B cell (primary cell): ENCODE data around the gene ATG2A. TPM values are rescaled to one million over a fixed set of nuclear protein-coding genes. Genes with fewer than 3 reads are reported as not detected.

Experiments
- ATAC-seq: fragments of 200-7000 bp; cut with Tn5 transposase; one replicate; pipeline ENCODE4 v1.10.0; 2021; ENCODE audit warnings: low read depth, mild to moderate bottlenecking, moderate number of reproducible peaks, moderate library complexity
- CTCF ChIA-PET: fragments of 350-600 bp; sonication (Branson Sonifier 250); formaldehyde crosslinking; loops from one replicate; lab custom pipeline; 2021; ENCODE audit warnings: antibody characterized with exemption, inconsistent platforms; lab: Charles Lee
- POLR2A ChIA-PET: fragments of 350-600 bp; sonication (Branson Sonifier 250); formaldehyde crosslinking; loops from one replicate; lab custom pipeline; 2021; ENCODE audit warnings: antibody characterized with exemption; lab: Charles Lee
- DNase-seq: peaks from one replicate; pipeline ENCODE4 v3.0.0; 2013
- H2AFZ ChIP-seq: 2 replicates; pipeline ENCODE4 v1.6.1; 2012; ENCODE audit warnings: mild to moderate bottlenecking, low read depth, low read length; ENCODE audit not compliant: insufficient read depth, poor library complexity, severe bottlenecking
- H3K27ac ChIP-seq, 2 donors: 1 replicate in 1 of 2; 2 replicates in 1 of 2; pipeline ENCODE4 v1.5.1; 2012 to 2013; ENCODE audit warnings: low read length in 2 of 2, mild to moderate bottlenecking in 2 of 2, moderate library complexity in 1 of 2
- H3K27me3 ChIP-seq, 4 experiments: fragments of 200-600 bp in 1 of 4; sonication (generic) in 1 of 4; replicated peaks in 1 of 4; 1 replicate in 2 of 4; 2 replicates in 2 of 4; pipeline versions ENCODE4 v1.6.1 to v1.7.0; 2013 to 2016; ENCODE audit warnings: low read length in 3 of 4, mild to moderate bottlenecking in 2 of 4, mixed read lengths in 1 of 4, moderate library complexity in 1 of 4; ENCODE audit not compliant: insufficient read depth in 4 of 4, control insufficient read depth in 3 of 4; ENCODE audit errors: control extremely low read depth in 1 of 4
- H3K36me3 ChIP-seq, 2 experiments: replicated peaks in 1 of 2; 1 replicate in 1 of 2; 2 replicates in 1 of 2; pipeline versions ENCODE4 v1.6.1 to v1.7.1; 2013; ENCODE audit warnings: low read length in 1 of 2; ENCODE audit not compliant: insufficient read depth in 2 of 2, control insufficient read depth in 1 of 2; ENCODE audit errors: control extremely low read depth in 1 of 2, extremely low read depth in 1 of 2
- H3K4me1 ChIP-seq, 2 donors: fragments of 200-600 bp in 1 of 2; sonication (generic) in 1 of 2; 1 replicate in 1 of 2; 2 replicates in 1 of 2; pipeline versions ENCODE4 v1.5.1 to v1.6.1; 2013 to 2017; ENCODE audit warnings: low read length in 2 of 2; ENCODE audit not compliant: control insufficient read depth in 2 of 2, insufficient read depth in 2 of 2
- H3K4me2 ChIP-seq: replicated peaks from 2 replicates; pipeline ENCODE3; 2012; ENCODE audit warnings: mild to moderate bottlenecking, low read depth, low read length; ENCODE audit not compliant: poor library complexity, severe bottlenecking
- H3K4me3 ChIP-seq, 5 experiments: fragments of 200-600 bp in 1 of 5; sonication (generic) in 1 of 5; 1 replicate in 3 of 5; 2 replicates in 2 of 5; pipeline versions ENCODE4 v1.5.1 to v1.7.0; 2011 to 2016; ENCODE audit warnings: low read length in 4 of 5, mild to moderate bottlenecking in 4 of 5, low read depth in 2 of 5, control low read depth in 1 of 5, moderate library complexity in 1 of 5; ENCODE audit not compliant: insufficient read depth in 1 of 5; ENCODE audit errors: control extremely low read depth in 1 of 5, extremely low read depth in 1 of 5
- H3K79me2 ChIP-seq: fragments of 200-600 bp; sonication (generic); one replicate; pipeline ENCODE4 v1.6.0; 2016; ENCODE audit warnings: low read length; ENCODE audit not compliant: control insufficient read depth, insufficient read depth
- H3K9ac ChIP-seq: fragments of 200-600 bp; sonication (generic); 2 replicates; pipeline ENCODE4 v1.6.1; 2017; ENCODE audit warnings: mild to moderate bottlenecking, low read length, moderate library complexity
- H3K9me3 ChIP-seq, 3 donors: one replicate each; pipeline versions ENCODE4 v1.6.1 to v1.7.1; 2013; ENCODE audit warnings: low read length in 2 of 3; ENCODE audit not compliant: control insufficient read depth in 2 of 3, insufficient read depth in 1 of 3; ENCODE audit errors: control extremely low read depth in 1 of 3
- H4K20me1 ChIP-seq: 2 replicates; pipeline ENCODE4 v1.6.0; 2012; ENCODE audit warnings: mild to moderate bottlenecking, low read length; ENCODE audit not compliant: insufficient read depth, control insufficient read depth, poor library complexity, severe bottlenecking
- H3K27ac Mint-ChIP-seq: one replicate; pipeline ENCODE4 v1.8.0; 2021; ENCODE audit warnings: mixed read lengths
- H3K27me3 Mint-ChIP-seq: one replicate; pipeline ENCODE4 v1.8.0; 2021; ENCODE audit warnings: mixed read lengths
- H3K4me1 Mint-ChIP-seq: one replicate; pipeline ENCODE4 v1.8.0; 2021; ENCODE audit warnings: mixed read lengths
- H3K4me3 Mint-ChIP-seq: one replicate; pipeline ENCODE4 v1.8.0; 2021; ENCODE audit warnings: mixed read lengths
- H3K9me3 Mint-ChIP-seq: one replicate; pipeline ENCODE4 v1.8.0; 2022; ENCODE audit warnings: mixed read lengths; ENCODE audit not compliant: insufficient read depth
- EZH2 ChIP-seq: IDR thresholded peaks from 2 replicates; pipeline ENCODE4 v1.6.1; 2012; ENCODE audit warnings: borderline replicate concordance, low read depth, mild to moderate bottlenecking, moderate library complexity, low read length; ENCODE audit not compliant: insufficient read depth, poor library complexity, severe bottlenecking
- whole genome bisulfite sequencing: methylation state at CpG from one replicate; pipeline ENCODE4 v1.1.5; 2013; ENCODE audit warnings: missing lambda C conversion rate; ENCODE audit not compliant: insufficient coverage; 5-methylcytosine and 5-hydroxymethylcytosine counted together
- intact Hi-C: fragments of 100-400 bp; cut with micrococcal nuclease; formaldehyde crosslinking; loops from one replicate; pipeline ENCODE4 v1.10.0; 2022
- polyA plus RNA-seq: library from polyadenylated mRNA; depleted of rRNA; stranded (reverse); fragments of >200 nt; gene quantifications from 2 replicates; pipeline ENCODE4 v1.2.3, GENCODE V29; 2012
- total RNA-seq, 2 donors: library from RNA; stranded (reverse); fragments of 120-200 nt in 1 of 2; gene quantifications; 1 replicate in 1 of 2; 2 replicates in 1 of 2; pipeline versions ENCODE4 v1.2.3 to v1.2.4, GENCODE V29; 2013 to 2022
- TF ChIP-seq, protein P1 (sequence below): fragments of 200-600 bp; IDR thresholded peaks from one replicate; pipeline ENCODE4 v1.8.0; 2022; ENCODE audit warnings: antibody characterized with exemption, mild to moderate bottlenecking

Gene ATG2A
- total and polyA plus RNA-seq, 2 donors (not counting 1 experiment from before 2014, with no cell fraction given), result 24.3 to 38.6 TPM

DNA sequence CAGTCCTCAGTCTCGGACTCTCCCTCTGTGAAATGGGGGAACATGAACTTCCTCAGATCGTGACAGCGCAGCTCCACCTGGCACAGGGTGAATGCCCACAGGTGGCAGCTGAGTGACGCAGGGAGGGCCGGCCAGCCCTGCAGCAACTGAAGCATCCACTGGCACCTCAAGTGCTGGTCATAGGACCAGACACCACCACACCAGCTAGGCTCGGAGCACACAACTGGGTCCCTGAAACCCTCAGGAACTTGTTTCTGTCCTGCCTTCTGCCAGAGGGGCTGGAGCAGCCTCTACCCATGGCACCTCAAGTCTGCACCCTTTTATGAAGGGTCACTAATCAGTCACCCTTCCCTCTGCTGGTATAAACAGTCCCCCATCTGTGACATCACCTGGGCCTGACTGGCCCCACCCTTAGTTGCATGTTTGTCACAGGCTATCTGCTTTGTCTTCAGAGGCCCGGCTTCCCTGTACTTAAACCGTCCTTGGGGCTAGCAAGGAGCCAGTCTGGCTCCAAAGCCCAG is 65.1 kb downstream of the ATG2A start:
- TF ChIP-seq, protein P1, sequence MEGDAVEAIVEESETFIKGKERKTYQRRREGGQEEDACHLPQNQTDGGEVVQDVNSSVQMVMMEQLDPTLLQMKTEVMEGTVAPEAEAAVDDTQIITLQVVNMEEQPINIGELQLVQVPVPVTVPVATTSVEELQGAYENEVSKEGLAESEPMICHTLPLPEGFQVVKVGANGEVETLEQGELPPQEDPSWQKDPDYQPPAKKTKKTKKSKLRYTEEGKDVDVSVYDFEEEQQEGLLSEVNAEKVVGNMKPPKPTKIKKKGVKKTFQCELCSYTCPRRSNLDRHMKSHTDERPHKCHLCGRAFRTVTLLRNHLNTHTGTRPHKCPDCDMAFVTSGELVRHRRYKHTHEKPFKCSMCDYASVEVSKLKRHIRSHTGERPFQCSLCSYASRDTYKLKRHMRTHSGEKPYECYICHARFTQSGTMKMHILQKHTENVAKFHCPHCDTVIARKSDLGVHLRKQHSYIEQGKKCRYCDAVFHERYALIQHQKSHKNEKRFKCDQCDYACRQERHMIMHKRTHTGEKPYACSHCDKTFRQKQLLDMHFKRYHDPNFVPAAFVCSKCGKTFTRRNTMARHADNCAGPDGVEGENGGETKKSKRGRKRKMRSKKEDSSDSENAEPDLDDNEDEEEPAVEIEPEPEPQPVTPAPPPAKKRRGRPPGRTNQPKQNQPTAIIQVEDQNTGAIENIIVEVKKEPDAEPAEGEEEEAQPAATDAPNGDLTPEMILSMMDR, result no peak
- TF ChIP-seq EZH2, result no peak
- ChIA-PET CTCF (interaction anchor here (0.8 to 29.2 kb wide), 9 partner anchors 8 to 534 kb away, joined by 3 to 1254 read pairs (median 6); partner anchors contain the start of genes CDC42BPG, EHD1, PRDX5 and TRMT112), POLR2A (interaction anchor here (0.9 to 8.7 kb wide), 7 partner anchors 8 to 107 kb away, joined by 3 to 158 read pairs (median 19); partner anchors contain the start of genes EHD1 and MEN1)
- Mint-ChIP-seq H3K27me3 (no peaks in the 10 kb centered on the region), H3K27ac (peak overlapping the region; percentile 95), H3K4me3 (peak overlapping the region; percentile 79), H3K4me1 (peaks cover 94% of the 10 kb centered on the region), H3K9me3 (no peaks in the 10 kb centered on the region)
- ATAC-seq, result peak; percentile 46
- Histone ChIP-seq H3K36me3 (peaks cover 0 to 37% of the 10 kb centered on the region in 2 experiments), H3K27me3 (no peaks in the 10 kb centered on the region), H3K4me3 (peak overlapping the region in 3 of 5 experiments; percentile 23 to 59 (median 37)), H3K4me1 (peaks cover 95 to 100% of the 10 kb centered on the region in 2 donors), H3K9me3 (no peaks in the 10 kb centered on the region), H3K27ac (peak overlapping the region; percentile 90 to 100), H3K79me2 (peaks cover 57% of the 10 kb centered on the region), H3K4me2 (peak overlapping the region; percentile 76), H3K9ac (peak overlapping the region; percentile 57), H4K20me1 (peaks cover 10% of the 10 kb centered on the region), H2AFZ (no peak overlapping the region)
- intact Hi-C loops, result loop anchor here (1.0 kb wide), 4 partner anchors 7 to 42 kb away; partner anchors contain the start of gene EHD1
- peak; percentile 93 for DNase-seq
- WGBS, result 2% methylated on average over 8 of the region's 8 CpGs
